ENCODE measurements around the gene SLX9. TPM values are rescaled to one million over a fixed set of nuclear protein-coding genes. Genes with fewer than 3 reads are reported as not detected.
A peak's percentile ranks its signal among the peaks of the same experiment; 100 is the strongest.

The SLX9 gene
- total and polyA plus RNA-seq, 3 experiments from 2014 or later: 14.3 to 71.1 (median 68.1) TPM

DNA sequence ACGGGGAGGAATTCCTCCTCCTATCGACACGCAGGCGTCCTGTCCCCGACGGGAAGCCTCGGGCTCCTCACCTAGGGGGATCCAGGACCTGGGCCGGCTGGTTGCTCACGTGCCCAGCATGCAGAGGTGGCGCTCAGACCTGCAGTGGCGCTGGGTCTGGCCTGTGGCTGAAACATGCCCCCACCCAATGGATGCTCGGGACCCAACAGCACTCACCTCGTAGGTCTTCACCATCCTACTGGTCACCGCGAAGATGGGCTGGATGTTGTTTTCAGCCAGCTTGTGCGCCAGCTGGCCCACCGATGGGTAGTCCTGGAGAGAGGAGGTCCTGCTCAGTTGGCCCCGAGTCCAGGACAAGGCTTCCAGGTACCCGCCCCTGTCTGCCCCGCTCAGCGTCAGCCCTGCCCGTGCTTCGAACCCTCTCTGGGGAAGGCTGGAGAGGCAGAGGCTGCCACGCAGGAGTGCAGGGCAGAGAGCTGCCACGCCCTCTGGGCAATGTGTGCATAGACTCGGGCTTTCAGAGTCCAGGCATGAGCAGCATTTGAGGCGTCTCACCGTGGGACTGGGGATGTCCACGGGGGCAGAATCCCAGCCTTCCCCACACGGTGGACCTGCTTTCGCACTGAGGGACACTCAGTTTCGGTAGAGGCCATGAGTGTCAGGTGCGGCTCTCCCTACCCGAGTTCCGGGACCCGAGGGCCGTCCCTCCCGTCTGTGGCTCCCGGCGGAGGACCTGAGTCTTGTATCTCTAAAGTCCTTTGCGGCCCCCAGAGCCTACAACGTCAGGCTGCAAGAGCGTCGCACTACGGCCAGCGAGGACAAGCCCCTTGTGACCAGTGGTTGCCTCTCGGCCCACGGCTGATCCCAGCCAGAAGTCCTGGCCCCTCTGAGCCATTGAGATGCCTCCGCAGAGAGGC lies 40.7 kb upstream of the SLX9 start:
- CTCF ChIA-PET: interaction anchor here (2.3 to 11.2 kb wide), 3 partner anchors 13 to 33 kb away, joined by 10 to 184 read pairs (median 57); no protein-coding TSS in a partner anchor
- POLR2A ChIA-PET: interaction anchor here (1.5 kb wide), 1 partner anchor 28 kb away, joined by 12 read pairs; no protein-coding TSS in a partner anchor
- H3K4me3 Mint-ChIP-seq: no peak overlapping the region
- peak overlapping the region in 2 of 8 donors; percentile 36 for H3K27ac Mint-ChIP-seq
- Histone ChIP-seq H3K4me3 (ENCODE audit: low read length) (no peak overlapping the region), H3K9me3 (ENCODE audit: low read length) (no peaks in the 10 kb centered on the region), H3K36me3 (ENCODE audit: insufficient read depth, low read length) (peaks cover 71% of the 10 kb centered on the region), H3K27ac (ENCODE audit: low read depth, low read length) (no peak overlapping the region), H3K27me3 (ENCODE audit: insufficient read depth, low read length, poor library complexity, severe bottlenecking) (no peaks in the 10 kb centered on the region), H3K4me1 (ENCODE audit: insufficient read depth, low read length) (no peaks in the 10 kb centered on the region)
- peak in 1 of 5 donors; percentile 44 for DNase-seq
- H3K36me3 Mint-ChIP-seq: peaks cover 14 to 84% (median 19%) of the 10 kb centered on the region in 3 donors
- H3K27me3 Mint-ChIP-seq: no peaks in the 10 kb centered on the region
- peaks cover 0 to 15% (median 9%) of the 10 kb centered on the region in 3 donors for H3K4me1 Mint-ChIP-seq
- H3K9me3 Mint-ChIP-seq: no peaks in the 10 kb centered on the region

DNA sequence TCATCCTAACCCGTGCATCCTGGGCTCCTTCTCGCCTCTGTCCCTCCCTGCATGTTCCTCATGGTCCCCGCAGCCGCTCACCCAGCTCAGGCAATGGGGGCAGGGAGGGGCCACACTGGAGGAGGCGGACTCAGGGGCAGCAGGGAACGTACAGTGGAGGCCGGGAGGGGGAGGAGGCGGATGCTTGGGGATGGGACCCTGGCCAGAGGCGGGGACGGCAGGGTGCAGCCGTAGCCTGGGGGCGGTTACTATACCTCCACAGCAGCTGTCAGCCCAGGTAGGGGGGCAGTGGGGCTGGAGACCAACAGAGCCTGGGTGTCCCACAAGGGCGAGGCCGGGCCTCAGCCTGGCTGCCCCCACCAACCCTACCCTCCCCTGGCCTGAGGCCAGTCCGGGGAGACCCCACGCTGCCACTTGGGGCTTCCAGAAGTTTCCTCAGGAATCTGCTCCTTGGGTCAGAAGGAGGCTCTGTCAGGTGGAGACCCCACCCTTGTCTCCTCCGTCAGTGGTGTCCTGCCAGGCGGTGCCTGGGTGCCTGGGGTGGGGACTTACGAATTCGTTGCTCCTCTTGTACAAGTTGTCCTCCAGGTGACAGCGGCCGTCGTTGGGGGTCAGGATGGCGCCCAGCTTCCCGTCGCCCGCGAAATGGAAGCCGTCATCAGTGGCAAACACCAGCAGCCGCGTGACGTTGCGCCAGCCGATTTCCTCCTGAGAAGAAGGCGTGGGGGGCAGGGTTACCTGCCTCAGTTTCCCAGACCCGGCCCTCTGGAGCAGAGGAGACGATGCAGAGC lies 39.9 kb upstream of the SLX9 start:
- peak overlapping the region in 2 of 8 donors; percentile 20 to 36 for H3K27ac Mint-ChIP-seq
- Histone ChIP-seq H3K4me3 (ENCODE audit: low read length) (no peak overlapping the region), H3K4me1 (ENCODE audit: insufficient read depth, low read length) (no peaks in the 10 kb centered on the region), H3K27ac (ENCODE audit: low read depth, low read length) (no peak overlapping the region), H3K36me3 (ENCODE audit: insufficient read depth, low read length) (peaks cover 76% of the 10 kb centered on the region), H3K9me3 (ENCODE audit: low read length) (no peaks in the 10 kb centered on the region), H3K27me3 (ENCODE audit: insufficient read depth, low read length, poor library complexity, severe bottlenecking) (no peaks in the 10 kb centered on the region)
- peaks cover 6 to 23% (median 17%) of the 10 kb centered on the region in 3 donors for H3K4me1 Mint-ChIP-seq
- POLR2A ChIA-PET: no interaction called here
- H3K9me3 Mint-ChIP-seq: no peaks in the 10 kb centered on the region
- H3K4me3 Mint-ChIP-seq: no peak overlapping the region
- DNase-seq: peak in 1 of 5 donors; percentile 35
- peaks cover 21 to 87% (median 24%) of the 10 kb centered on the region in 3 donors for H3K36me3 Mint-ChIP-seq
- H3K27me3 Mint-ChIP-seq: no peaks in the 10 kb centered on the region
- CTCF ChIA-PET: interaction anchor here (1.7 to 2.3 kb wide), 2 partner anchors 32 to 389 kb away, joined by 3 to 10 read pairs; no protein-coding TSS in a partner anchor

DNA sequence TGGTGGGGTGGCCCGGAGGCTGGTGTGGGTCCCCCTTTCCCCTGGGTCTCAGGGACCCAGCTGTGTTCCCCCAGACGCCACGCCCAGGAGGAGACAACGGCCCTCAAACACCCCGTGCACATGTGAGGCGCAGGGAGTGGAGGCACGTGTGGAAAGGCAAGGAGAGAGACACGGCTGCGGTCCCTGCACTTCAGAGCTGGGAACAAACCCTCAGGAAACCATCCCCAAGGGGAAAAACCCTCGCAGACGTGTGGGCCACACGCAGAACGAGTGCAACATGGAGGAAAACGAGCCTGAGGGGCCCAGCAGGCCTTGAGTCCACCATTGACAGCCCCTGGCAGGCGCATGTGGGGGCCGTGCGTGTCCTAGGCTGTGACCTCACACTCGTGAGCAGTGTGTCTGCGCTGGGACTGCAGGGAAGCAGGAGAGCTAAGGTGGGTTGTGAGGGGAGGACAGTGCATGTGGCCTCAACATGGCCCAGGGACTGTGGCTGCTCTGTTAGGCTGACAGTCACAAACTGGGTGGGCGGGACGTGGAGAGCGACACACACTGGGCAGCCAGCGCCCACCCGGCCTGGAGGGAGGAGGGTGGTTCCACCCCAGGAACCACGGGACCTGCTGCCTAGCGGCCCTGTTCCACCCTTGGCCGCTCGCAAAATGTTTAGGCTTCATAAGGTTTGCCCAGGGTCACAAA lies 39.1 kb upstream of the SLX9 start:
- Mint-ChIP-seq H3K36me3 (peaks cover 21 to 91% (median 24%) of the 10 kb centered on the region in 3 donors), H3K4me3 (no peak overlapping the region), H3K4me1 (peaks cover 6 to 26% (median 17%) of the 10 kb centered on the region in 3 donors), H3K27me3 (no peaks in the 10 kb centered on the region), H3K27ac (no peak overlapping the region), H3K9me3 (no peaks in the 10 kb centered on the region)
- ChIA-PET CTCF (interaction anchor here (0.9 to 2.3 kb wide), 3 partner anchors 26 to 390 kb away, joined by 3 to 10 read pairs (median 3); no protein-coding TSS in a partner anchor), POLR2A (no interaction called here)
- peak in 1 of 5 donors; percentile 37 for DNase-seq
- Histone ChIP-seq H3K36me3 (ENCODE audit: insufficient read depth, low read length) (peaks cover 74% of the 10 kb centered on the region), H3K27ac (ENCODE audit: low read depth, low read length) (no peak overlapping the region), H3K4me3 (ENCODE audit: low read length) (no peak overlapping the region), H3K27me3 (ENCODE audit: insufficient read depth, low read length, poor library complexity, severe bottlenecking) (no peaks in the 10 kb centered on the region), H3K9me3 (ENCODE audit: low read length) (no peaks in the 10 kb centered on the region), H3K4me1 (ENCODE audit: insufficient read depth, low read length) (no peaks in the 10 kb centered on the region)

DNA sequence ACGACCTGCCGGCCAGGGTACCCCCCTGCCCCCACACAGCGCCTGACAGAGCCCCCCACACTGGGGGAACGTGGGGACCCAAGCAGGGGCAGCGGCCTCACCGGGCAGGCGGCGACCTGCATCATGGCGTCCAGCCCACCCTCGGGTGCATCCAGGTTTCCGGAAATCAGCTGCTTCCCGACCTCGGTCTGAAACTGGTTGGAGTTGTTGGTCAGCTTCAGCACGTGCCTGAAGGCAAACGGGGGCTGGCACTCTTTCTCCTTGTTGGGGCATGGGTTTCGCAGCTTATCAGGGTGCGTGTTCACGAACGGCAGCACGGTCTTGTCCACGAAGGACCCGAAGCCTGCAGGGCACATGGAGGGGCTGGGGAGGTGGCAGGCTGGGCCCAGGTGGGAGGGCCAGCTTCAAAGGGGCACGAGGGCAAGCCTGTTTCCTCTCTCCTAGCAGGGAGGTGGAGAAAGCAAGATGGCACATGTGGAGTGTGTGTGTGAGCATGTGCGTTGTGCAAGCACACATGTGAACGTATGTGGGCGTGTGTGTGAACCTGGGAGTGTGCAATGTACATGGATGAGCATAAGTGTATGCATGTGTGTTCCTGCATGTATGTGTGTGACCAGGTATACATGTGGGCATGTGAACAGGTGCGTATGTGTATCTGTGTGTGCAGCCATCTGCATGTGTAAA lies 38.3 kb upstream of the SLX9 start:
- ChIA-PET POLR2A (no interaction called here), CTCF (interaction anchor here (0.9 to 2.3 kb wide), 3 partner anchors 25 to 391 kb away, joined by 3 to 10 read pairs (median 3); no protein-coding TSS in a partner anchor)
- H3K4me3 ChIP-seq (ENCODE audit: low read length): no peak overlapping the region
- peaks cover 21 to 90% (median 24%) of the 10 kb centered on the region in 3 donors for H3K36me3 Mint-ChIP-seq
- peaks cover 9 to 29% (median 20%) of the 10 kb centered on the region in 3 donors for H3K4me1 Mint-ChIP-seq
- no peaks in the 10 kb centered on the region for H3K27me3 ChIP-seq (ENCODE audit: insufficient read depth, low read length, poor library complexity, severe bottlenecking)
- H3K4me3 Mint-ChIP-seq: no peak overlapping the region
- peak in 1 of 5 donors; percentile 41 for DNase-seq
- H3K27ac Mint-ChIP-seq: peak overlapping the region in 2 of 8 donors; percentile 41 to 42
- H3K27me3 Mint-ChIP-seq: no peaks in the 10 kb centered on the region
- peaks cover 4% of the 10 kb centered on the region for H3K4me1 ChIP-seq (ENCODE audit: insufficient read depth, low read length)
- no peaks in the 10 kb centered on the region for H3K9me3 ChIP-seq (ENCODE audit: low read length)
- peaks cover 79% of the 10 kb centered on the region for H3K36me3 ChIP-seq (ENCODE audit: insufficient read depth, low read length)
- H3K27ac ChIP-seq (ENCODE audit: low read depth, low read length): no peak overlapping the region
- H3K9me3 Mint-ChIP-seq: no peaks in the 10 kb centered on the region

DNA sequence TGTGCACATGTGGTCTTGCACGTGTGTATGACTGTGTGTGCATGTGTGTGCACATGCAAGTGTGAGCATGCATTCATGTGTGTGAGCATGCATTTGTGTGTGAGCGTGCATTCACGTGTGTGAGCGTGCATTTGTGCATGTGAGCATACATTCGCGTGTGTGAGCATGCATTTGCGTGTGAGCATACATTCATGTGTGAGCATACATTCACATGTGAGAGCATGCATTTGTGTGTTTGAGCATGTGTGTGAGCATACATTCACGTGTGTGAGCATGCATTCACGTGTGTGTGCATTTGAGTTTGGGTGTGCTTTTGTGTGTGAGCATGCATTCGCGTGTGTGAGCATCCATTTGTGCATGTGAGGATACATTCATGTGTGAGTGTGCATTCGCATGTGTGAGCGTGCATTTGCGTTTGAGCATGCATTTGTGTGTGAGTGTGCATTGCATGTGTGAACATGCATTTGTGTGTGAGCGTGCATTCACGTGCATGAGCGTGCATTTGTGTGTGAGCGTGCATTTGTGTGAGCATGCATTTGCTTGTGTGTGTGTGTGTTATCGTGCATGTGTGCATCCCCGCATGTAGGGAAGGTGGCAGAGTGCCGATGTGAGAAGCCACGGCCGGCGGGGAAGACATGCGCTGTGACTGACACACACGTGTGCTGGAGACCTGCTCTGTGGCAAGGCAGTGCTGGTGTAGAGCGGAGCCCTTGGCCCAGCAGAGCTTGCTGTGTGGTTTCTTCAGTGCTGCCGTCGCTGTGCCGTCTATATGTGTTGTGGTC lies 37.4 kb upstream of the SLX9 start:
- peaks cover 21 to 86% (median 24%) of the 10 kb centered on the region in 3 donors for H3K36me3 Mint-ChIP-seq
- no peaks in the 10 kb centered on the region for H3K27me3 Mint-ChIP-seq

DNA sequence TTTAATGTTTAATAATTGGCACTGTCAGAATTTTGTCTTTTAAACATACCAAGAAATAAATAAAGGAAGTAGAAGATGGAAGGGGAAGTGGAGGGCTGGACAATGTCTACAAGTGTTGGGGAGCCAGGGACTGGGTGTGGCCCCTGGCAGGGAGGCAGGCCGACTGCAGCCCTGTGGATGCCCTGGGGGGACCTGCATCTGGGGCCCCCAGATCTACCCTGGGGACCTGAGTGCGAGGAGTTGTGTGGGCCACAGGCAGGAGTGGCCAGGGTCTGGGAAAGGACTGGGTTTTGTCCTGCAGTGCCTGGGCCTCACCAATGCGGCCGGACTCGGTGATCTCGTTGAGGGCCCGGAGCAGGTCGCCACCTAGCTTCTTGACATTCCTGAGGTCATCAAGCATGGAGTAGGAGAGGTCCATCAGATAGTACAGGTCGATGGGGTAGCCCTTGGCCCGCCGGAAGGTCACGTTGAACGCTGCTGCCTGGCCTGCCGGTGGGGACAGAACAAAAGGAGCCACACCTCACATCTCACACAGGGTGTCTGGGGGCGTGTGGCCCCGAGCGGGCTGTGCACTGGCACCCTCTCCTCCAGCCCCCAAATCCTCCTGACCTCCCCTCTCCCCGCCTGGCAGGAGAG lies 36.7 kb upstream of the SLX9 start:
- H3K4me3 Mint-ChIP-seq: no peak overlapping the region
- no peaks in the 10 kb centered on the region for H3K27me3 ChIP-seq (ENCODE audit: insufficient read depth, low read length, poor library complexity, severe bottlenecking)
- no peaks in the 10 kb centered on the region for H3K9me3 Mint-ChIP-seq
- peaks cover 19% of the 10 kb centered on the region for H3K4me1 ChIP-seq (ENCODE audit: insufficient read depth, low read length)
- H3K36me3 Mint-ChIP-seq: peaks cover 21 to 82% (median 24%) of the 10 kb centered on the region in 3 donors
- no peaks in the 10 kb centered on the region for H3K27me3 Mint-ChIP-seq
- ChIA-PET POLR2A (no interaction called here), CTCF (no interaction called here)
- peaks cover 9 to 30% (median 21%) of the 10 kb centered on the region in 3 donors for H3K4me1 Mint-ChIP-seq
- H3K36me3 ChIP-seq (ENCODE audit: insufficient read depth, low read length): peaks cover 82% of the 10 kb centered on the region
- H3K27ac ChIP-seq (ENCODE audit: low read depth, low read length): no peak overlapping the region
- peak in 1 of 5 donors; percentile 39 for DNase-seq
- H3K27ac Mint-ChIP-seq: peak overlapping the region in 1 of 8 donors; percentile 22
- no peaks in the 10 kb centered on the region for H3K9me3 ChIP-seq (ENCODE audit: low read length)
- no peak overlapping the region for H3K4me3 ChIP-seq (ENCODE audit: low read length)

More for the DNA sequence above, 37.4 kb upstream of the SLX9 start:
- Mint-ChIP-seq H3K4me3 (no peak overlapping the region), H3K9me3 (no peaks in the 10 kb centered on the region), H3K4me1 (peaks cover 9 to 30% (median 21%) of the 10 kb centered on the region in 3 donors), H3K27ac (peak overlapping the region in 3 of 8 donors; percentile 22 to 69 (median 42))
- H3K36me3 ChIP-seq (ENCODE audit: insufficient read depth, low read length): peaks cover 88% of the 10 kb centered on the region
- DNase-seq: peak in 1 of 5 donors; percentile 37
- H3K4me3 ChIP-seq (ENCODE audit: low read length): no peak overlapping the region
- H3K9me3 ChIP-seq (ENCODE audit: low read length): no peaks in the 10 kb centered on the region
- CTCF ChIA-PET: no interaction called here
- POLR2A ChIA-PET: no interaction called here
- no peaks in the 10 kb centered on the region for H3K27me3 ChIP-seq (ENCODE audit: insufficient read depth, low read length, poor library complexity, severe bottlenecking)
- H3K27ac ChIP-seq (ENCODE audit: low read depth, low read length): no peak overlapping the region
- peaks cover 14% of the 10 kb centered on the region for H3K4me1 ChIP-seq (ENCODE audit: insufficient read depth, low read length)

Data from CD8-positive, alpha-beta memory T cell (primary cell).